B cell (primary cell): ENCODE results near the gene RAB11FIP5. TPM values are rescaled to one million over a fixed set of nuclear protein-coding genes. Genes with fewer than 3 reads are reported as not detected.

Source experiments
- ATAC-seq: fragments of 200-7000 bp; cut with Tn5 transposase; one replicate; pipeline ENCODE4 v1.10.0; 2021; ENCODE audit warnings: low read depth, mild to moderate bottlenecking, moderate number of reproducible peaks, moderate library complexity
- CTCF ChIA-PET: fragments of 350-600 bp; sonication (Branson Sonifier 250); formaldehyde crosslinking; loops from one replicate; lab custom pipeline; 2021; ENCODE audit warnings: antibody characterized with exemption, inconsistent platforms; lab: Charles Lee
- POLR2A ChIA-PET: fragments of 350-600 bp; sonication (Branson Sonifier 250); formaldehyde crosslinking; loops from one replicate; lab custom pipeline; 2021; ENCODE audit warnings: antibody characterized with exemption; lab: Charles Lee
- DNase-seq: peaks from one replicate; pipeline ENCODE4 v3.0.0; 2013
- H2AFZ ChIP-seq: 2 replicates; pipeline ENCODE4 v1.6.1; 2012; ENCODE audit warnings: mild to moderate bottlenecking, low read depth, low read length; ENCODE audit not compliant: insufficient read depth, poor library complexity, severe bottlenecking
- H3K27ac ChIP-seq, 2 donors: 1 replicate in 1 of 2; 2 replicates in 1 of 2; pipeline ENCODE4 v1.5.1; 2012 to 2013; ENCODE audit warnings: low read length in 2 of 2, mild to moderate bottlenecking in 2 of 2, moderate library complexity in 1 of 2
- H3K27me3 ChIP-seq, 4 experiments: fragments of 200-600 bp in 1 of 4; sonication (generic) in 1 of 4; replicated peaks in 1 of 4; 1 replicate in 2 of 4; 2 replicates in 2 of 4; pipeline versions ENCODE4 v1.6.1 to v1.7.0; 2013 to 2016; ENCODE audit warnings: low read length in 3 of 4, mild to moderate bottlenecking in 2 of 4, mixed read lengths in 1 of 4, moderate library complexity in 1 of 4; ENCODE audit not compliant: insufficient read depth in 4 of 4, control insufficient read depth in 3 of 4; ENCODE audit errors: control extremely low read depth in 1 of 4
- H3K36me3 ChIP-seq, 2 experiments: replicated peaks in 1 of 2; 1 replicate in 1 of 2; 2 replicates in 1 of 2; pipeline versions ENCODE4 v1.6.1 to v1.7.1; 2013; ENCODE audit warnings: low read length in 1 of 2; ENCODE audit not compliant: insufficient read depth in 2 of 2, control insufficient read depth in 1 of 2; ENCODE audit errors: control extremely low read depth in 1 of 2, extremely low read depth in 1 of 2
- H3K4me1 ChIP-seq, 2 donors: fragments of 200-600 bp in 1 of 2; sonication (generic) in 1 of 2; 1 replicate in 1 of 2; 2 replicates in 1 of 2; pipeline versions ENCODE4 v1.5.1 to v1.6.1; 2013 to 2017; ENCODE audit warnings: low read length in 2 of 2; ENCODE audit not compliant: control insufficient read depth in 2 of 2, insufficient read depth in 2 of 2
- H3K4me2 ChIP-seq: replicated peaks from 2 replicates; pipeline ENCODE3; 2012; ENCODE audit warnings: mild to moderate bottlenecking, low read depth, low read length; ENCODE audit not compliant: poor library complexity, severe bottlenecking
- H3K4me3 ChIP-seq, 5 experiments: fragments of 200-600 bp in 1 of 5; sonication (generic) in 1 of 5; 1 replicate in 3 of 5; 2 replicates in 2 of 5; pipeline versions ENCODE4 v1.5.1 to v1.7.0; 2011 to 2016; ENCODE audit warnings: low read length in 4 of 5, mild to moderate bottlenecking in 4 of 5, low read depth in 2 of 5, control low read depth in 1 of 5, moderate library complexity in 1 of 5; ENCODE audit not compliant: insufficient read depth in 1 of 5; ENCODE audit errors: control extremely low read depth in 1 of 5, extremely low read depth in 1 of 5
- H3K79me2 ChIP-seq: fragments of 200-600 bp; sonication (generic); one replicate; pipeline ENCODE4 v1.6.0; 2016; ENCODE audit warnings: low read length; ENCODE audit not compliant: control insufficient read depth, insufficient read depth
- H3K9ac ChIP-seq: fragments of 200-600 bp; sonication (generic); 2 replicates; pipeline ENCODE4 v1.6.1; 2017; ENCODE audit warnings: mild to moderate bottlenecking, low read length, moderate library complexity
- H3K9me3 ChIP-seq, 3 donors: one replicate each; pipeline versions ENCODE4 v1.6.1 to v1.7.1; 2013; ENCODE audit warnings: low read length in 2 of 3; ENCODE audit not compliant: control insufficient read depth in 2 of 3, insufficient read depth in 1 of 3; ENCODE audit errors: control extremely low read depth in 1 of 3
- H4K20me1 ChIP-seq: 2 replicates; pipeline ENCODE4 v1.6.0; 2012; ENCODE audit warnings: mild to moderate bottlenecking, low read length; ENCODE audit not compliant: insufficient read depth, control insufficient read depth, poor library complexity, severe bottlenecking
- H3K27ac Mint-ChIP-seq: one replicate; pipeline ENCODE4 v1.8.0; 2021; ENCODE audit warnings: mixed read lengths
- H3K27me3 Mint-ChIP-seq: one replicate; pipeline ENCODE4 v1.8.0; 2021; ENCODE audit warnings: mixed read lengths
- H3K4me1 Mint-ChIP-seq: one replicate; pipeline ENCODE4 v1.8.0; 2021; ENCODE audit warnings: mixed read lengths
- H3K4me3 Mint-ChIP-seq: one replicate; pipeline ENCODE4 v1.8.0; 2021; ENCODE audit warnings: mixed read lengths
- H3K9me3 Mint-ChIP-seq: one replicate; pipeline ENCODE4 v1.8.0; 2022; ENCODE audit warnings: mixed read lengths; ENCODE audit not compliant: insufficient read depth
- EZH2 ChIP-seq: IDR thresholded peaks from 2 replicates; pipeline ENCODE4 v1.6.1; 2012; ENCODE audit warnings: borderline replicate concordance, low read depth, mild to moderate bottlenecking, moderate library complexity, low read length; ENCODE audit not compliant: insufficient read depth, poor library complexity, severe bottlenecking
- WGBS: methylation state at CpG from one replicate; pipeline ENCODE4 v1.1.5; 2013; ENCODE audit warnings: missing lambda C conversion rate; ENCODE audit not compliant: insufficient coverage; 5-methylcytosine and 5-hydroxymethylcytosine counted together
- intact Hi-C: fragments of 100-400 bp; cut with micrococcal nuclease; formaldehyde crosslinking; loops from one replicate; pipeline ENCODE4 v1.10.0; 2022
- polyA plus RNA-seq: library from polyadenylated mRNA; depleted of rRNA; stranded (reverse); fragments of >200 nt; gene quantifications from 2 replicates; pipeline ENCODE4 v1.2.3, GENCODE V29; 2012
- total RNA-seq, 2 donors: library from RNA; stranded (reverse); fragments of 120-200 nt in 1 of 2; gene quantifications; 1 replicate in 1 of 2; 2 replicates in 1 of 2; pipeline versions ENCODE4 v1.2.3 to v1.2.4, GENCODE V29; 2013 to 2022
- TF ChIP-seq, protein P1 (sequence below): fragments of 200-600 bp; IDR thresholded peaks from one replicate; pipeline ENCODE4 v1.8.0; 2022; ENCODE audit warnings: antibody characterized with exemption, mild to moderate bottlenecking

RAB11FIP5 gene
- total and polyA plus RNA-seq, 2 donors (not counting 1 experiment from before 2014, with no cell fraction given): 1.7 to 4.6 TPM

DNA sequence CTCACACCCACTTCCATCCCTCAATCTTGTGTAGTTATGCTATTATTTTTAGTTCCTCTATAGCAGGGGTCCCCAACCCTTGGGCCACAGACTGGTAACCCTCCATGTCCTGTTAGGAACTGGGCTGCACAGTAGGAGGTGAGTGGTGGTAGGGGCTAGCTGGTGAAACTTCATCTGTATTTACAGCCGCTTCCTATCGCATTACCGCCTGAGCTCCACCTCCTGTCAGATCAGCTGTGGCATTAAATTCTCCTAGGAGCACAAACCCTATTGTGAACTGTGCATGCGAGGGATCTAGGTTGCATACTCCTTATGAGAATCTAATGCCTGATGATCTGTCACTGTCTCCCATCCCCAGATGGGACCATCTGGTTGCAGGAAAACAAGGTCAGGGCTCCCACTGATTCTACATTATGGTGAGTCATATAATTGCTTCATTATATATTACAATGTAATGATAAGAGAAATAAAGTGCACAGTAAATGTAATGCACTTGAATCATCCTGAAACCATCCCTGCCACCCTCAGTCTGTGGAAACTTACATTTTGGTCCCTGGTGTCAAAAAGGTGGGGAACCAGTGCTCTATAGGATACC is 1.6 kb upstream of the RAB11FIP5 start:
- Histone ChIP-seq H3K4me2 (no peak overlapping the region), H4K20me1 (no peaks in the 10 kb centered on the region), H3K4me1 (peaks cover 17% of the 10 kb centered on the region in 2 donors), H3K9me3 (peaks cover 0 to 8% (median 0%) of the 10 kb centered on the region in 3 donors), H2AFZ (no peak overlapping the region), H3K4me3 (no peak overlapping the region), H3K9ac (no peak overlapping the region), H3K27ac (no peak overlapping the region), H3K79me2 (no peaks in the 10 kb centered on the region), H3K27me3 (peaks cover 0 to 23% (median 8%) of the 10 kb centered on the region in 4 experiments), H3K36me3 (no peaks in the 10 kb centered on the region)
- intact Hi-C loops: loop anchor here (5.0 kb wide), 3 partner anchors 118 to 1538 kb away; partner anchors contain the start of genes CCT7, EMX1, PRADC1 and SEMA4F
- Mint-ChIP-seq H3K27ac (no peak overlapping the region), H3K4me1 (peaks cover 8% of the 10 kb centered on the region), H3K27me3 (peaks cover 6% of the 10 kb centered on the region), H3K4me3 (peak overlapping the region; percentile 69), H3K9me3 (no peaks in the 10 kb centered on the region)
- ATAC-seq: no peak
- ChIA-PET POLR2A (no interaction called here), CTCF (interaction anchor here (0.9 to 3.8 kb wide), 3 partner anchors 29 to 122 kb away, joined by 3 to 23 read pairs (median 5); no protein-coding TSS in a partner anchor)
- WGBS: 98% methylated on average over 4 of the region's 4 CpGs
- TF ChIP-seq, protein P1, sequence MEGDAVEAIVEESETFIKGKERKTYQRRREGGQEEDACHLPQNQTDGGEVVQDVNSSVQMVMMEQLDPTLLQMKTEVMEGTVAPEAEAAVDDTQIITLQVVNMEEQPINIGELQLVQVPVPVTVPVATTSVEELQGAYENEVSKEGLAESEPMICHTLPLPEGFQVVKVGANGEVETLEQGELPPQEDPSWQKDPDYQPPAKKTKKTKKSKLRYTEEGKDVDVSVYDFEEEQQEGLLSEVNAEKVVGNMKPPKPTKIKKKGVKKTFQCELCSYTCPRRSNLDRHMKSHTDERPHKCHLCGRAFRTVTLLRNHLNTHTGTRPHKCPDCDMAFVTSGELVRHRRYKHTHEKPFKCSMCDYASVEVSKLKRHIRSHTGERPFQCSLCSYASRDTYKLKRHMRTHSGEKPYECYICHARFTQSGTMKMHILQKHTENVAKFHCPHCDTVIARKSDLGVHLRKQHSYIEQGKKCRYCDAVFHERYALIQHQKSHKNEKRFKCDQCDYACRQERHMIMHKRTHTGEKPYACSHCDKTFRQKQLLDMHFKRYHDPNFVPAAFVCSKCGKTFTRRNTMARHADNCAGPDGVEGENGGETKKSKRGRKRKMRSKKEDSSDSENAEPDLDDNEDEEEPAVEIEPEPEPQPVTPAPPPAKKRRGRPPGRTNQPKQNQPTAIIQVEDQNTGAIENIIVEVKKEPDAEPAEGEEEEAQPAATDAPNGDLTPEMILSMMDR: no peak
- no peak for TF ChIP-seq EZH2
- DNase-seq: no peak
